Neuronal stem cell (in vitro differentiated cells): ENCODE measurements around the gene CD276.

Source experiments
- DNase-seq: peaks from one replicate; pipeline ENCODE4 v3.0.0-alpha.2; 2013; ENCODE audit warnings: low spot score
- H2AFZ ChIP-seq: one replicate; pipeline ENCODE4 v1.6.1; 2013; ENCODE audit warnings: mild to moderate bottlenecking, low read length, inconsistent platforms
- H2AK5ac ChIP-seq: 2 replicates; pipeline ENCODE4 v1.6.1; 2013; ENCODE audit warnings: low read depth, mild to moderate bottlenecking, inconsistent platforms, low read length, moderate library complexity, mixed read lengths
- H2BK120ac ChIP-seq: 2 replicates; pipeline ENCODE4 v1.6.1; 2013; ENCODE audit warnings: low read depth, mild to moderate bottlenecking, inconsistent platforms, low read length, moderate library complexity, mixed read lengths
- H2BK12ac ChIP-seq: one replicate; pipeline ENCODE4 v1.6.1; 2013; ENCODE audit warnings: low read length, inconsistent platforms
- H2BK15ac ChIP-seq: 2 replicates; pipeline ENCODE4 v1.6.1; 2013; ENCODE audit warnings: mild to moderate bottlenecking, low read length, inconsistent platforms, mixed read lengths
- H2BK5ac ChIP-seq: one replicate; pipeline ENCODE4 v1.6.1; 2013; ENCODE audit warnings: inconsistent platforms, mild to moderate bottlenecking, low read length, moderate library complexity
- H3K14ac ChIP-seq: one replicate; pipeline ENCODE4 v1.6.1; 2013; ENCODE audit warnings: low read length, inconsistent platforms
- H3K18ac ChIP-seq: 2 replicates; pipeline ENCODE4 v1.6.1; 2013; ENCODE audit warnings: low read length, inconsistent platforms
- H3K23ac ChIP-seq: 2 replicates; pipeline ENCODE4 v1.6.1; 2013; ENCODE audit warnings: low read depth, mild to moderate bottlenecking, mixed read lengths, low read length, inconsistent platforms; ENCODE audit not compliant: poor library complexity
- H3K27ac ChIP-seq: replicated peaks from 3 replicates; pipeline ENCODE4 v1.5.1; 2013; ENCODE audit warnings: low read length, inconsistent platforms
- H3K27me3 ChIP-seq, 3 experiments: 2 replicates each; pipeline ENCODE4 v1.6.1; 2013; ENCODE audit warnings: low read length in 3 of 3, mild to moderate bottlenecking in 2 of 3, inconsistent platforms in 1 of 3, low read depth in 1 of 3, mixed read lengths in 1 of 3, moderate library complexity in 1 of 3; ENCODE audit not compliant: control insufficient read depth in 3 of 3, insufficient read depth in 3 of 3
- H3K36me3 ChIP-seq, 2 donors: replicated peaks in 1 of 2; 2 replicates each; pipeline ENCODE4 v1.6.1; 2013; ENCODE audit warnings: low read length in 2 of 2; ENCODE audit not compliant: control insufficient read depth in 2 of 2, insufficient read depth in 2 of 2
- H3K4ac ChIP-seq: 2 replicates; pipeline ENCODE4 v1.6.1; 2013; ENCODE audit warnings: inconsistent platforms, mild to moderate bottlenecking, low read length, moderate library complexity
- H3K4me1 ChIP-seq, 2 donors: 1 replicate in 1 of 2; 2 replicates in 1 of 2; pipeline ENCODE4 v1.6.1; 2013; ENCODE audit warnings: low read length in 2 of 2, low read depth in 1 of 2; ENCODE audit not compliant: control insufficient read depth in 2 of 2, insufficient read depth in 1 of 2
- H3K4me2 ChIP-seq: one replicate; pipeline ENCODE4 v1.6.1; 2013; ENCODE audit warnings: mild to moderate bottlenecking, low read length, inconsistent platforms; ENCODE audit not compliant: insufficient read depth, poor library complexity, severe bottlenecking
- H3K4me3 ChIP-seq, 2 donors: 2 replicates each; pipeline ENCODE4 v1.5.1; 2013; ENCODE audit warnings: low read length in 2 of 2, mild to moderate bottlenecking in 2 of 2, inconsistent platforms in 1 of 2, moderate library complexity in 1 of 2
- H3K79me1 ChIP-seq: one replicate; pipeline ENCODE4 v1.6.1; 2013; ENCODE audit warnings: low read depth, mild to moderate bottlenecking, inconsistent platforms, low read length, moderate library complexity
- H3K9ac ChIP-seq: one replicate; pipeline ENCODE4 v1.6.1; 2013; ENCODE audit warnings: mild to moderate bottlenecking, low read depth, low read length, inconsistent platforms; ENCODE audit not compliant: poor library complexity
- H3K9me3 ChIP-seq, 2 donors: replicated peaks in 1 of 2; 2 replicates each; pipeline versions ENCODE3 to v1.6.1; 2013; ENCODE audit warnings: low read length in 2 of 2, mild to moderate bottlenecking in 2 of 2, inconsistent platforms in 1 of 2, low read depth in 1 of 2, mixed read lengths in 1 of 2, moderate library complexity in 1 of 2; ENCODE audit not compliant: control insufficient read depth in 2 of 2, insufficient read depth in 1 of 2
- H4K8ac ChIP-seq: one replicate; pipeline ENCODE4 v1.6.1; 2013; ENCODE audit warnings: low read depth, mild to moderate bottlenecking, inconsistent platforms, low read length, moderate library complexity
- H4K91ac ChIP-seq: one replicate; pipeline ENCODE4 v1.6.1; 2013; ENCODE audit warnings: low read length, low read depth, mild to moderate bottlenecking, inconsistent platforms; ENCODE audit not compliant: poor library complexity
- WGBS, 2 donors: extraction: QIAGEN DNeasy Blood & Tissue Kit; methylation state at CpG; one replicate each; pipeline ENCODE4 v1.1.7; 2013; ENCODE audit warnings: missing lambda C conversion rate in 2 of 2, mixed read lengths in 1 of 2; ENCODE audit not compliant: insufficient read length in 2 of 2, insufficient replicate concordance in 1 of 2; ENCODE audit errors: extremely low coverage in 2 of 2; 5-methylcytosine and 5-hydroxymethylcytosine counted together

Gene CD276

DNA sequence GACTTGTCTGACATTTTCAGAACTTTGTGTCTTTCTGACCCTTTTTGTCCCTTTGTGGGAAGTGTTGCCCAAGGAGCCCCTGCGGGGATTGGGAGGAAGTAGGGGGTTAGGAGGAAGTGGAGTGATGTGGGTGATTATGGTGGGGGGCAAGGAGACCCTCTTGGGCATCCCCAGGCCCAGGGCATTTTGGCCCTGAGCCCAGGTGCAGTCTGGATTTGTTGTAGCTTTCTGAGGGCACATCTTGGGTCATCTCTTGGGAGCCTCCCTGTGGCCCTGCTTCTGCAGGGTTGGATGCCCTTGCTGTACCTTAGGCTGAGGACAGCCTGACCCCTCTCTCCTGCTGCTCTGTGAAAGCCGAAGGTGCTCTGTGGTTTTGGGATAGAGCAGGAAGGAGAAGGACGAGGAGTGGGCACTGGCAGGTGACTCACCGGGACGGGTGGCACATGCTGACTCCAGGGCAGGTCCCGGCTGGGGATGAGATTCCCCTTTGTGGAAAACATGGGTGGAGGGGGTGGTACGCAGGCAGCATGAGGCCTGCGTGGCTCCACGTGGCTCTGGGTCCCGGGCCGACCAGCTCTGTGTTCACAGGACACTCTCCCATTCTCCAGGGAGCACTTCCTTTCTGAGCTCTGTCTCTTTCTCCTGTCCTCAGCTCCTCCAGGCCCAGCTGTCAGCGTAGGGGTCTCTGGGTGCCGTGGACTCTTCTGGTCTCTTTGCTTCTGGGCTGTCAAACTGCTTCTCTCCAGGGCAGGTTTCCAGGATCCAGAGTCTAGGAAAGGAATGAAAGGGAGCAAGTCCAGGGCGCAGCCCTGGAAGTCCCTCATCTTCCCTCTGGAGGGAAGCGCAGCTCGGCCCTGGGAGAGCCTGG is 11.8 kb downstream of the CD276 start:
- Histone ChIP-seq H3K27ac (no peak overlapping the region), H2BK12ac (no peak overlapping the region), H3K36me3 (peaks cover 9 to 55% of the 10 kb centered on the region in 2 donors), H3K18ac (no peak overlapping the region), H3K4me2 (no peak overlapping the region), H3K23ac (no peak overlapping the region), H3K4ac (no peak overlapping the region), H2BK120ac (no peak overlapping the region), H2BK5ac (no peak overlapping the region), H3K27me3 (no peaks in the 10 kb centered on the region), H4K8ac (no peak overlapping the region), H4K91ac (no peak overlapping the region), H3K9me3 (no peaks in the 10 kb centered on the region), H3K4me3 (no peak overlapping the region), H3K14ac (no peak overlapping the region), H2BK15ac (no peak overlapping the region), H2AFZ (no peak overlapping the region), H3K4me1 (peaks cover 11 to 15% of the 10 kb centered on the region in 2 donors), H3K9ac (peak overlapping the region; percentile 50), H3K79me1 (peaks cover 13% of the 10 kb centered on the region), H2AK5ac (peak overlapping the region; percentile 58)
- no CpG with 5 or more reads among the region's 16 CpGs for WGBS, 2 donors
- no peak for DNase-seq

GRCh38 chr15:73696641-73697001 is 12.4 kb downstream of the CD276 start:
- no peak overlapping the region for H2BK12ac ChIP-seq
- H2BK120ac ChIP-seq: no peak overlapping the region
- no peak overlapping the region for H2BK5ac ChIP-seq
- no peak overlapping the region for H2AK5ac ChIP-seq
- no peak overlapping the region for H4K8ac ChIP-seq
- WGBS, 2 donors: no CpG with 5 or more reads among the region's 1 CpG
- H2AFZ ChIP-seq: no peak overlapping the region
- H3K4me3 ChIP-seq: no peak overlapping the region
- no peak overlapping the region for H3K14ac ChIP-seq
- H3K4me1 ChIP-seq: peaks cover 9 to 11% of the 10 kb centered on the region in 2 donors
- H3K27ac ChIP-seq: peak overlapping the region; percentile 19
- peaks cover 14% of the 10 kb centered on the region for H3K79me1 ChIP-seq
- H3K36me3 ChIP-seq: peaks cover 9 to 56% of the 10 kb centered on the region in 2 donors
- H3K4me2 ChIP-seq: no peak overlapping the region
- H4K91ac ChIP-seq: no peak overlapping the region
- no peak overlapping the region for H3K23ac ChIP-seq
- H3K9ac ChIP-seq: peak overlapping the region; percentile 50
- no peak overlapping the region for H2BK15ac ChIP-seq
- H3K9me3 ChIP-seq: no peaks in the 10 kb centered on the region
- H3K18ac ChIP-seq: peak overlapping the region; percentile 74
- DNase-seq: no peak
- H3K27me3 ChIP-seq: no peaks in the 10 kb centered on the region
- H3K4ac ChIP-seq: no peak overlapping the region

DNA sequence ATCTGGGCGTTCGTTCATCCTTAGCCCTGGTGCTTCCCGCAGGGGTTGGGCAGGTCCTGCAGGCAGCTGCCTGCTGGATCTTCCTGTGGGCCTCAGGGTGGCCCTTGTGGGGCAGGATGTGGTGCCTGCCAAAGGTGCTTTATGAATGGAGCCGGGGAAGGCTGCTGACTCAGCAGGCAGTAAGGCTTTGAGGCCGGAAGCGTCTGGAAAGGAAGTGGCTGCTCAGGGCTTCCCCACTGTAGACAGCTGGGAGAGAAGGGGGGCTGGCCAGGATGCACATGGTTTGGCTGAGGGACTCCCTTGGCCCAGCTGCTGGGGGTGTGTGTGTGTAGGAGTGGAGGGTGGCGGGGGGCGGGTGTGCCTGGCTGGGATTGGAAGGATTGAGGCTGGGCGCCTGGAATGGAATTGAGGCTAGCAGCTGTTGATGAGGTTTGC is 12.9 kb downstream of the CD276 start:
- Histone ChIP-seq H3K18ac (peak overlapping the region; percentile 74), H3K4me1 (peaks cover 6 to 11% of the 10 kb centered on the region in 2 donors), H3K4ac (no peak overlapping the region), H4K8ac (no peak overlapping the region), H2AFZ (no peak overlapping the region), H2BK12ac (no peak overlapping the region), H3K14ac (peak overlapping the region; percentile 43), H3K23ac (no peak overlapping the region), H3K79me1 (peaks cover 16% of the 10 kb centered on the region), H2BK15ac (no peak overlapping the region), H2AK5ac (no peak overlapping the region), H3K9me3 (no peaks in the 10 kb centered on the region), H3K4me3 (no peak overlapping the region), H3K4me2 (no peak overlapping the region), H3K9ac (peak overlapping the region; percentile 50), H2BK5ac (no peak overlapping the region), H3K27me3 (no peaks in the 10 kb centered on the region), H3K36me3 (peaks cover 10 to 56% of the 10 kb centered on the region in 2 donors), H2BK120ac (no peak overlapping the region), H4K91ac (no peak overlapping the region), H3K27ac (peak overlapping the region; percentile 19)
- WGBS, 2 donors: no CpG with 5 or more reads among the region's 9 CpGs
- DNase-seq: no peak

GRCh38 chr15:73699249-73700040 is 15.3 kb downstream of the CD276 start:
- Histone ChIP-seq H4K8ac (no peak overlapping the region), H3K4me1 (peaks cover 4 to 8% of the 10 kb centered on the region in 2 donors), H3K4me3 (no peak overlapping the region), H3K9ac (no peak overlapping the region), H3K23ac (peak overlapping the region; percentile 22), H3K36me3 (peaks cover 13 to 61% of the 10 kb centered on the region in 2 donors), H2BK120ac (no peak overlapping the region), H3K9me3 (no peaks in the 10 kb centered on the region), H3K4me2 (no peak overlapping the region), H2BK12ac (no peak overlapping the region), H3K27ac (no peak overlapping the region), H2AFZ (no peak overlapping the region), H3K79me1 (peaks cover 10% of the 10 kb centered on the region), H3K4ac (no peak overlapping the region), H3K18ac (no peak overlapping the region), H3K27me3 (no peaks in the 10 kb centered on the region), H2BK5ac (no peak overlapping the region), H2AK5ac (no peak overlapping the region), H3K14ac (no peak overlapping the region), H2BK15ac (no peak overlapping the region), H4K91ac (no peak overlapping the region)
- WGBS, 2 donors: no CpG with 5 or more reads among the region's 14 CpGs
- DNase-seq: no peak
